Endothelial cell (in vitro differentiated cells): ENCODE data around the gene VPS13D. TPM values are rescaled to one million over a fixed set of nuclear protein-coding genes. Genes with fewer than 3 reads are reported as not detected.

Experiments used
- DNase-seq: peaks from one replicate; pipeline ENCODE4 v3.0.0; 2021; ENCODE audit warnings: low spot score
- H3K27ac Mint-ChIP-seq: one replicate; pipeline ENCODE4 v1.8.0; 2021; ENCODE audit warnings: mixed read lengths, inconsistent platforms; ENCODE audit not compliant: unreplicated experiment
- H3K27me3 Mint-ChIP-seq: one replicate; pipeline ENCODE4 v1.8.0; 2021; ENCODE audit warnings: mild to moderate bottlenecking, moderate library complexity, mixed read lengths, inconsistent platforms; ENCODE audit not compliant: unreplicated experiment
- H3K36me3 Mint-ChIP-seq: one replicate; pipeline ENCODE4 v1.8.0; 2021; ENCODE audit warnings: mild to moderate bottlenecking, low read depth, mixed read lengths, inconsistent platforms; ENCODE audit not compliant: unreplicated experiment
- H3K4me1 Mint-ChIP-seq: one replicate; pipeline ENCODE4 v1.8.0; 2021; ENCODE audit warnings: mild to moderate bottlenecking, mixed read lengths, inconsistent platforms; ENCODE audit not compliant: unreplicated experiment
- H3K4me3 Mint-ChIP-seq: one replicate; pipeline ENCODE4 v1.8.0; 2021; ENCODE audit warnings: mild to moderate bottlenecking, mixed read lengths, inconsistent platforms; ENCODE audit not compliant: unreplicated experiment
- H3K9me3 Mint-ChIP-seq: one replicate; pipeline ENCODE4 v1.8.0; 2021; ENCODE audit warnings: mixed read lengths, inconsistent platforms; ENCODE audit not compliant: unreplicated experiment
- CTCF ChIP-seq: fragments of 200-600 bp; sonication (generic); IDR thresholded peaks from one replicate; pipeline ENCODE4 v1.5.0; 2021; ENCODE audit warnings: antibody characterized with exemption; ENCODE audit not compliant: unreplicated experiment
- total RNA-seq: library from RNA; stranded (reverse); fragmentation: NEBNext Ultra II Directional; extraction: Animal tissue kit (Norgen Biotek cat#: 25700); gene quantifications from one replicate; pipeline ENCODE4 v1.2.1, GENCODE V29; 2021; ENCODE audit not compliant: unreplicated experiment

The VPS13D gene
- total RNA-seq, 1 donor from 2014 or later: 37.8 TPM

- no peak for TF ChIP-seq CTCF
- no peak for DNase-seq
- no peaks in the 10 kb centered on the region for H3K9me3 Mint-ChIP-seq
- no peak overlapping the region for H3K27ac Mint-ChIP-seq
- H3K27me3 Mint-ChIP-seq: peaks cover 8% of the 10 kb centered on the region
- H3K4me1 Mint-ChIP-seq: no peaks in the 10 kb centered on the region
- H3K36me3 Mint-ChIP-seq: peaks cover 18% of the 10 kb centered on the region
- H3K4me3 Mint-ChIP-seq: no peak overlapping the region
These were observed 190.3 kb downstream of the VPS13D start for GRCh38 chr1:12420171-12420570.

DNA sequence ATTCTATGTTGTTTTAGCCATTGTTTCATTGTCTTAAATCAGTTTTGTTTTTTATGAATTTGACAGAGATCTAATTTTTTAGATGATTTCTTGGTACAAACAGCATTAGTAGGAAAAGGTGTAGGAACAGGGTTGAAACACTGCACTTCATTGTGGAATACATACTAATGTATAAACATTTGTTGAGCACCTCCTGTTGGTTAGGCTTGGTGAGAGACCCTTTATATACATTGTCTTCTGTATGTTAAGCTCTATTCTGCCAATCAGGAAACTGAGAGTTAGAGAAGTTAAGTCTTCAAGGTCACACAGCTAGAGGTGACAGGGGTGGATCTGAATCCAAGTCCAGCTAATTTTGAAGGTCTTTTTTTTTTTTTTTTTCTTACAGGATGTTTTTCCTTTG lies 192.7 kb downstream of the VPS13D start:
- DNase-seq: no peak
- H3K4me3 Mint-ChIP-seq: no peak overlapping the region
- H3K27me3 Mint-ChIP-seq: peaks cover 3% of the 10 kb centered on the region
- H3K9me3 Mint-ChIP-seq: no peaks in the 10 kb centered on the region
- no peaks in the 10 kb centered on the region for H3K4me1 Mint-ChIP-seq
- H3K27ac Mint-ChIP-seq: no peak overlapping the region
- peaks cover 2% of the 10 kb centered on the region for H3K36me3 Mint-ChIP-seq
- no peak for TF ChIP-seq CTCF

- no peaks in the 10 kb centered on the region for H3K9me3 Mint-ChIP-seq
- H3K27ac Mint-ChIP-seq: no peak overlapping the region
- no peak for TF ChIP-seq CTCF
- H3K4me3 Mint-ChIP-seq: no peak overlapping the region
- DNase-seq: no peak
- H3K27me3 Mint-ChIP-seq: peaks cover 3% of the 10 kb centered on the region
- peaks cover 12% of the 10 kb centered on the region for H3K4me1 Mint-ChIP-seq
- H3K36me3 Mint-ChIP-seq: peaks cover 5% of the 10 kb centered on the region
These were observed 194.3 kb downstream of the VPS13D start for GRCh38 chr1:12424087-12424529.

GRCh38 chr1:12424793-12425192 lies 195.0 kb downstream of the VPS13D start:
- no peak overlapping the region for H3K27ac Mint-ChIP-seq
- H3K4me3 Mint-ChIP-seq: no peak overlapping the region
- H3K9me3 Mint-ChIP-seq: no peaks in the 10 kb centered on the region
- peaks cover 5% of the 10 kb centered on the region for H3K36me3 Mint-ChIP-seq
- no peak for DNase-seq
- TF ChIP-seq CTCF: no peak
- H3K4me1 Mint-ChIP-seq: peaks cover 17% of the 10 kb centered on the region
- H3K27me3 Mint-ChIP-seq: peaks cover 6% of the 10 kb centered on the region

DNA sequence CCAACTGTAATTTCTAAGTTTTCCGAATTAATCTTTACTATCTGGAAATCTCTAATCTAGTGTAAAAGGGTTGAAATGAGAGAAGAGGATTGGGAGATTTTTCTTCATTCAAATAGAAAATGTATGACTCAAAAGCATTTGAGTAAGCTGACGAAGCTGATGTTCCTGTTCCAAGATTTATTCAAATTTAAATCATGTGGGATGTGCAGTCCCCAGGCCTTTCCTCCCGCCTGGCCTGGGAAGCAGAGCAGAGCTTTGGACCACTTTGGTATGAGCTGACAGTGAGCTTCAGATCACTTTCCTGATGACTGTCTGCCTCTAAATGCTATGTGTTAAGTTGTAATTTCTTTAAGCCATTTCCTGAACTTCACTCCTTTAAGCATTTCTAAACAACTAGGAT lies 196.2 kb downstream of the VPS13D start:
- TF ChIP-seq CTCF: no peak
- Mint-ChIP-seq H3K27ac (no peak overlapping the region), H3K36me3 (peaks cover 5% of the 10 kb centered on the region), H3K4me1 (peaks cover 17% of the 10 kb centered on the region), H3K9me3 (no peaks in the 10 kb centered on the region), H3K27me3 (peaks cover 6% of the 10 kb centered on the region), H3K4me3 (no peak overlapping the region)
- DNase-seq: no peak
